Kidney (tissue), 14 donors: ENCODE measurements around the gene CCDC27. TPM values are rescaled to one million over a fixed set of nuclear protein-coding genes. Genes with fewer than 3 reads are reported as not detected.

Source experiments
- DNase-seq, 5 donors: peaks; one replicate each; pipeline ENCODE4 v3.0.0-alpha.2; 2013 to 2020
- FAIRE-seq: peaks from 2 replicates; lab custom pipeline; 2012; peaks lifted over from hg19 to GRCh38; lab: Jason Lieb, UNC
- H3K27ac ChIP-seq, 2 donors: one replicate each; pipeline ENCODE4 v1.7.0; 2013; ENCODE audit warnings: low read depth in 2 of 2, low read length in 2 of 2, inconsistent platforms in 1 of 2
- H3K27me3 ChIP-seq: one replicate; pipeline ENCODE4 v1.7.1; 2013; ENCODE audit warnings: low read length, inconsistent platforms; ENCODE audit not compliant: control insufficient read depth, insufficient read depth
- H3K36me3 ChIP-seq, 3 donors: one replicate each; pipeline versions ENCODE4 v1.7.0 to v1.7.1; 2013; ENCODE audit warnings: low read length in 3 of 3, control low read depth in 1 of 3, inconsistent platforms in 1 of 3; ENCODE audit not compliant: insufficient read depth in 3 of 3, control insufficient read depth in 2 of 3
- H3K4me1 ChIP-seq, 3 donors: one replicate each; pipeline versions ENCODE4 v1.7.0 to v1.7.1; 2013; ENCODE audit warnings: low read length in 3 of 3, inconsistent platforms in 1 of 3, low read depth in 1 of 3; ENCODE audit not compliant: control insufficient read depth in 2 of 3, insufficient read depth in 2 of 3
- H3K4me3 ChIP-seq, 3 donors: one replicate each; pipeline versions ENCODE4 v1.7.0 to v1.8.1; 2013; ENCODE audit warnings: low read length in 3 of 3, control low read depth in 1 of 3, inconsistent platforms in 1 of 3
- H3K9ac ChIP-seq, 3 donors: one replicate each; pipeline versions ENCODE4 v1.7.0 to v1.7.1; 2013; ENCODE audit warnings: low read length in 3 of 3, control low read depth in 1 of 3, inconsistent platforms in 1 of 3
- H3K9me3 ChIP-seq, 3 donors: one replicate each; pipeline versions ENCODE4 v1.7.0 to v1.7.1; 2013; ENCODE audit warnings: low read length in 3 of 3, control low read depth in 1 of 3, inconsistent platforms in 1 of 3; ENCODE audit not compliant: control insufficient read depth in 2 of 3, insufficient read depth in 1 of 3
- intact Hi-C: fragments of 100-400 bp; cut with DNase I; formaldehyde crosslinking; loops from one replicate; pipeline ENCODE4 v1.11.1; 2022
- polyA plus RNA-seq: library from polyadenylated mRNA; stranded (reverse); fragments of 350-450 nt; fragmentation: Illumina TruSeq; extraction: RNeasy Lipid Tissue Mini Kit (QIAGEN cat#74804); gene quantifications from one replicate; pipeline ENCODE4 v1.2.3, GENCODE V29; 2014; ENCODE audit warnings: low read depth, low replicate concordance; ENCODE audit not compliant: insufficient read depth
- total RNA-seq: library from RNA; stranded (reverse); fragmentation: NEBNext Ultra II Directional; extraction: Animal tissue kit (Norgen Biotek cat#: 25700); gene quantifications from one replicate; pipeline ENCODE4 v1.2.1, GENCODE V29; 2021
- TF ChIP-seq, protein P1 (sequence below): IDR thresholded peaks from 3 replicates; pipeline ENCODE4 v1.5.1; 2012; ENCODE audit warnings: mild to moderate bottlenecking, moderate library complexity, borderline replicate concordance; ENCODE audit not compliant: insufficient read depth; ENCODE audit errors: extremely low read depth
- donor health status: control.
- donor health status: control.
- donor health status: control.
- donor health status: control.
- donor health status: control.
- donor health status: DM: yes; HTN: yes; CAD: no.
- donor health status: Normal renal cell carcinoma (clear cell type).

Gene CCDC27
- total and polyA plus RNA-seq, 2 donors from 2014 or later, result not detected

DNA sequence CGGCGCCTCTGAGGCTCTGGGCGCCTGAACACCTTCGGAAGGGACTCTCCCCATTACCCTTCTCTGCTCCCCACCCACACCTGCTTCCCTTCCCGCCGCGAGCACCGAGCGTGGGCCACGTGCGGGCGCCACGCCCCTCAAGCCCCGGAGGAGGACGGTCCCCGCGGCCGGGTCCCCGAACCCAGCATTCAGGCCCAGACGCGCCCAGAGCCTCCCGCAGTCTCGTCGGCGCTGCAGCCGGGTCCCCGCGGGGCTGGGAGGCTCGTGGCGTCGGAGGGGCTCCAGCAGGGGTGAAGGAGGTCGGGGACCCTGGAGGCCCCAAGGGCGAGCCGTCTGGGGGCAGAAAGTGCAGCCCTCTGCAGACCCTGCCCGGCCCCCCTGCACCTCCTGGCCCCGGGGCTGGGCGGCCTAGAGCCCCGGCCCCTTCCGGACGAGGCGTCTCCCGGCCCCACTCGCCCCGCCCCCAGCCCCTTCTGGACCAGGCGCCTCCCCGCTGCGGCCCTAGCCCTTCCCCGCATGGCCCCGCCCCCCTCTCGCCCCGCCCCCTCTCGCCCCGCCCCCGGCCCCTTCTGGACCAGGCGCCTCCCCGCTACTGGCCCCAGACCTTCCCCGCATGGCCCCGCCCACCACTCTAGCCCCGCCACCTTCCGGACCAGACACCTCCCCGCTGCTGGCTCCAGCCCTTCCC is 19.9 kb downstream of the CCDC27 start:
- peaks cover 0 to 29% (median 12%) of the 10 kb centered on the region in 3 donors for H3K4me1 ChIP-seq
- H3K27me3 ChIP-seq, result no peaks in the 10 kb centered on the region
- H3K9me3 ChIP-seq, result no peaks in the 10 kb centered on the region
- H3K36me3 ChIP-seq, result no peaks in the 10 kb centered on the region
- peak overlapping the region in 2 of 3 donors; percentile 30 to 55 for H3K4me3 ChIP-seq
- H3K27ac ChIP-seq, result no peak overlapping the region
- FAIRE-seq (no peak), DNase-seq (peak; percentile 93 to 99 (median 97))
- no peak overlapping the region for H3K9ac ChIP-seq
- TF ChIP-seq, protein P1, sequence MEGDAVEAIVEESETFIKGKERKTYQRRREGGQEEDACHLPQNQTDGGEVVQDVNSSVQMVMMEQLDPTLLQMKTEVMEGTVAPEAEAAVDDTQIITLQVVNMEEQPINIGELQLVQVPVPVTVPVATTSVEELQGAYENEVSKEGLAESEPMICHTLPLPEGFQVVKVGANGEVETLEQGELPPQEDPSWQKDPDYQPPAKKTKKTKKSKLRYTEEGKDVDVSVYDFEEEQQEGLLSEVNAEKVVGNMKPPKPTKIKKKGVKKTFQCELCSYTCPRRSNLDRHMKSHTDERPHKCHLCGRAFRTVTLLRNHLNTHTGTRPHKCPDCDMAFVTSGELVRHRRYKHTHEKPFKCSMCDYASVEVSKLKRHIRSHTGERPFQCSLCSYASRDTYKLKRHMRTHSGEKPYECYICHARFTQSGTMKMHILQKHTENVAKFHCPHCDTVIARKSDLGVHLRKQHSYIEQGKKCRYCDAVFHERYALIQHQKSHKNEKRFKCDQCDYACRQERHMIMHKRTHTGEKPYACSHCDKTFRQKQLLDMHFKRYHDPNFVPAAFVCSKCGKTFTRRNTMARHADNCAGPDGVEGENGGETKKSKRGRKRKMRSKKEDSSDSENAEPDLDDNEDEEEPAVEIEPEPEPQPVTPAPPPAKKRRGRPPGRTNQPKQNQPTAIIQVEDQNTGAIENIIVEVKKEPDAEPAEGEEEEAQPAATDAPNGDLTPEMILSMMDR, result no peak
- intact Hi-C loops, result no loop called here

DNA sequence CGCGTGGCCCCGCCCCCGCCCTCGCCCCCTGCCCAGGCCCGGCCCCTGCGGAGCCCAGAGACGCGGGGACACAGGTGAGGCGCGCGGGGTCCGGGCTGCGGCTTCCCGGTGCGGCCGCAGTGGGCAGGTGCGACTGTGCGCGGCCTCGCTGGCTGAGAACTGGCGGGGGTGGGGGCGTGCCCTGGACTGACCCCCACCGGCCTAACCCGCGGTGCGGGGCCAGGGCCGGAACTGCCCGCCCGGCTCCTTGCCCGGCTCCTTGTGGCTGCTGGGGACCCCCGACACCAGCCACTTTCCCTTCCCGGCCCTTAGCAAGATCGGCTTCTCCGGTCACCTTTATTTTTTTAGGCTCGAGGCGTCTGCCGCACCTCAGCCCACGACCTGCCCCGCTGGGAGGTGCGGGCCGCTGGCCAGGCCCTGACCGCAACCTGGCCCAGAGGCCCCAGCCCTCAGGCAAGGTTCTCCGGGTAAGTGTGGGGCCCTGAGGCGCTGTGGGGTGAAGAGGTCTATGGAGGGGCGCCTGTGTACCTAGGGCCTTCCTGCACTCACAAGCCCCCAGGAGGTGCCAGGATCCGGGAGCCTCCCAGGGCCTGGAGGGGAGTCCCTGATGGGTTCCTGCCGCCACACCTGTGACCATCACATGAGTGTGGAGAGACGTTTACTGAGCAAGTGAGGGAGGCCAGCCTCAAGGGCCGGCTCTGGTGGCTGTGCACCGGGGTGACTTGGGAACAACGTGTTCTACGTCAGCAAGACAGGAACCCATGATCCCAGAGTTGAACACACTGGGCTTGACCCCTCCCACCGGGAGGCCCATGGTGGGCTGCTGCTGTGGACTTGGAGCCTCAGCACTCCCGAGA is 20.7 kb downstream of the CCDC27 start, which contains the start of gene SMIM1:
SMIM1 (plus strand) TSS at position 35 of the 857 bp plus-strand sequence. CDS start 2,625 bp downstream, outside the sequence.
- FAIRE-seq (no peak), DNase-seq (peak in 3 of 5 donors; percentile 54 to 79 (median 76))
- Histone ChIP-seq H3K4me3 (peak within 1 kb of the TSS in 2 of 3 donors; percentile 30 to 59), H3K9me3 (no peaks in the 10 kb centered on the region), H3K9ac (peak within 1 kb of the TSS in 1 of 3 donors; percentile 34), H3K27me3 (no peaks in the 10 kb centered on the region), H3K27ac (peak within 1 kb of the TSS in 1 of 2 donors; percentile 22), H3K4me1 (peaks cover 0 to 29% (median 12%) of the 10 kb centered on the region in 3 donors), H3K36me3 (no peaks in the 10 kb centered on the region)
- intact Hi-C loops, result no loop called here
- TF ChIP-seq, protein P1, result no peak

DNA sequence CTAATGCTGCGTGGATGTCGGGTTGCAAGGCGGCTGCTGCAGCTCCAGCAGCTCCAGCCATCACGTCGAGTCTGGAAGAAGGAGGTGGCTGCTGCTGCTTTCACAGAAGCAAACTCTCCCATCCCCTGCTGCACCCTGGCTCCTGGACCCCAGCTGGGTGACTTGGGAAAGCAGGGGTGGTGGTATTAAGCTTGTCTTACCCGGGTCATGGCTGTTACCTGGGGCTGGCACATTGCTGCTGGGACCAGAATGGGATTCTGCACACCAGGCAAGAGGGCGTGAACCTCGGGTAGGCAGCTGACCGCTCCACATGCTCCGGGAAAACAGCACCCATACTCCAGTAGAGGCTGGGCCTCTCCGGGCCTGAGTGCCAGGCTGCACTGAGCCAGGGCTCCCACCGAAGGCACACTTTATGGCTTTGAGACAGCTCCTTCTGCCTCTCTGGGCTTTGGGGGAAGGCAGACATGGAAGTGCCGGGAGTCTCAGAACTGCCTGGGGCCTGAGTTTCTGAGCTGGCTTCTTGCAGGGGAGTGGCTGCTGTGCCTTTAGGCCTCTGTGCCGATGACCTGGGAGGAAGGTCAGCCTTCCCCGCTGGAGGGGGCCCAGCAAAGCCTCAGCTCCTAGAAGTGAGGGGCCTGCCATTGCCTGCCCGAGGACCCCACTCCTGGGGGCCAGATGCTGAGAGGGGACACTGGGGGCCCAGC is 21.5 kb downstream of the CCDC27 start:
- H3K4me1 ChIP-seq, result peaks cover 0 to 29% (median 12%) of the 10 kb centered on the region in 3 donors
- TF ChIP-seq, protein P1, result no peak
- H3K4me3 ChIP-seq, result peak overlapping the region in 1 of 3 donors; percentile 59
- H3K27me3 ChIP-seq, result no peaks in the 10 kb centered on the region
- H3K27ac ChIP-seq, result no peak overlapping the region
- peak in 1 of 5 donors; percentile 60 for DNase-seq
- no peaks in the 10 kb centered on the region for H3K36me3 ChIP-seq
- no peaks in the 10 kb centered on the region for H3K9me3 ChIP-seq
- FAIRE-seq, result no peak
- intact Hi-C loops, result no loop called here
- peak overlapping the region in 1 of 3 donors; percentile 34 for H3K9ac ChIP-seq
